Lung (tissue), 12 donors: ENCODE data around the gene UBXN11. TPM values are rescaled to one million over a fixed set of nuclear protein-coding genes. Genes with fewer than 3 reads are reported as not detected.

ENCODE experiments used
- ATAC-seq: fragments of 200-7000 bp; cut with Tn5 transposase; one replicate; pipeline ENCODE4 v1.9.1; 2020; ENCODE audit warnings: moderate number of reproducible peaks; ENCODE audit not compliant: insufficient read depth, low FRiP score
- DNase-seq, 3 donors: peaks; one replicate each; pipeline ENCODE4 v3.0.0-alpha.2; 2013 to 2017
- H3K27ac ChIP-seq, 2 donors: one replicate each; pipeline ENCODE4 v1.5.1; 2013; ENCODE audit warnings: mild to moderate bottlenecking in 2 of 2, moderate library complexity in 2 of 2, control low read depth in 1 of 2, inconsistent platforms in 1 of 2, low read depth in 1 of 2, low read length in 1 of 2
- H3K27me3 ChIP-seq, 3 donors: one replicate each; pipeline ENCODE4 v1.5.1; 2013; ENCODE audit warnings: low read length in 2 of 3; ENCODE audit not compliant: control insufficient read depth in 3 of 3, insufficient read depth in 3 of 3
- H3K36me3 ChIP-seq, 4 donors: one replicate each; pipeline ENCODE4 v1.5.1; 2013; ENCODE audit warnings: low read length in 4 of 4, mild to moderate bottlenecking in 1 of 4, moderate library complexity in 1 of 4; ENCODE audit not compliant: control insufficient read depth in 4 of 4, insufficient read depth in 4 of 4
- H3K4me1 ChIP-seq, 5 donors: one replicate each; pipeline ENCODE4 v1.5.1; 2013; ENCODE audit warnings: low read length in 5 of 5, mild to moderate bottlenecking in 2 of 5, moderate library complexity in 1 of 5; ENCODE audit not compliant: control insufficient read depth in 5 of 5, insufficient read depth in 5 of 5
- H3K4me3 ChIP-seq: one replicate; pipeline ENCODE4 v1.5.1; 2013; ENCODE audit warnings: mild to moderate bottlenecking, control low read depth, moderate library complexity
- H3K9ac ChIP-seq, 2 donors: one replicate each; pipeline ENCODE4 v1.5.1; 2013; ENCODE audit warnings: low read length in 2 of 2, control low read depth in 1 of 2; ENCODE audit not compliant: insufficient read depth in 1 of 2
- H3K9me3 ChIP-seq, 4 donors: one replicate each; pipeline ENCODE4 v1.5.1; 2013; ENCODE audit warnings: low read length in 3 of 4, mild to moderate bottlenecking in 1 of 4, moderate library complexity in 1 of 4; ENCODE audit not compliant: control insufficient read depth in 4 of 4, insufficient read depth in 3 of 4
- WGBS, 2 donors: extraction: QIAGEN DNeasy Blood & Tissue Kit; methylation state at CpG; one replicate each; pipeline ENCODE4 v1.1.7; 2013; 5-methylcytosine and 5-hydroxymethylcytosine counted together
- polyA plus RNA-seq, 2 donors: library from polyadenylated mRNA; stranded (reverse); fragments of 200-250 nt; gene quantifications; one replicate each; pipeline ENCODE4 v1.2.1, GENCODE V29; 2013
- total RNA-seq, 2 donors: library from RNA; depleted of rRNA in 1 of 2; stranded (reverse); fragments of >200 nt in 1 of 2; gene quantifications; one replicate each; pipeline ENCODE4 v1.2.1, GENCODE V29; 2014 to 2021
- TF ChIP-seq, protein P1 (sequence below): IDR thresholded peaks from 2 replicates; pipeline ENCODE4 v1.5.1; 2012; ENCODE audit warnings: mild to moderate bottlenecking; ENCODE audit errors: control extremely low read depth, extremely low read depth
- donor health status: control.
- donor health status: control.
- donor health status: Bipolar disorder and iron deficiency.
- donor health status: healthy.
- donor health status: DM: yes; HTN: yes; CAD: no.

The UBXN11 gene
- total and polyA plus RNA-seq, 4 donors = 20.1 to 82.1 (median 54.9) TPM

- no peaks in the 10 kb centered on the region for H3K27me3 ChIP-seq
- no peaks in the 10 kb centered on the region for H3K9me3 ChIP-seq
- H3K4me1 ChIP-seq = peaks cover 0 to 3% (median 0%) of the 10 kb centered on the region in 5 donors
- WGBS, 2 donors = 40 to 59% methylated on average over 11 of the region's 11 CpGs
- TF ChIP-seq, protein P1, sequence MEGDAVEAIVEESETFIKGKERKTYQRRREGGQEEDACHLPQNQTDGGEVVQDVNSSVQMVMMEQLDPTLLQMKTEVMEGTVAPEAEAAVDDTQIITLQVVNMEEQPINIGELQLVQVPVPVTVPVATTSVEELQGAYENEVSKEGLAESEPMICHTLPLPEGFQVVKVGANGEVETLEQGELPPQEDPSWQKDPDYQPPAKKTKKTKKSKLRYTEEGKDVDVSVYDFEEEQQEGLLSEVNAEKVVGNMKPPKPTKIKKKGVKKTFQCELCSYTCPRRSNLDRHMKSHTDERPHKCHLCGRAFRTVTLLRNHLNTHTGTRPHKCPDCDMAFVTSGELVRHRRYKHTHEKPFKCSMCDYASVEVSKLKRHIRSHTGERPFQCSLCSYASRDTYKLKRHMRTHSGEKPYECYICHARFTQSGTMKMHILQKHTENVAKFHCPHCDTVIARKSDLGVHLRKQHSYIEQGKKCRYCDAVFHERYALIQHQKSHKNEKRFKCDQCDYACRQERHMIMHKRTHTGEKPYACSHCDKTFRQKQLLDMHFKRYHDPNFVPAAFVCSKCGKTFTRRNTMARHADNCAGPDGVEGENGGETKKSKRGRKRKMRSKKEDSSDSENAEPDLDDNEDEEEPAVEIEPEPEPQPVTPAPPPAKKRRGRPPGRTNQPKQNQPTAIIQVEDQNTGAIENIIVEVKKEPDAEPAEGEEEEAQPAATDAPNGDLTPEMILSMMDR = no peak
- H3K27ac ChIP-seq = peak overlapping the region in 1 of 2 donors; percentile 91
- ATAC-seq (no peak), DNase-seq (no peak)
- H3K4me3 ChIP-seq = no peak overlapping the region
- peaks cover 0 to 5% (median 0%) of the 10 kb centered on the region in 4 donors for H3K36me3 ChIP-seq
- H3K9ac ChIP-seq = no peak overlapping the region
Measured at GRCh38 chr1:26290122-26290881, 16.1 kb downstream of the UBXN11 start.

GRCh38 chr1:26289158-26290059 lies 17.0 kb downstream of the UBXN11 start:
- Histone ChIP-seq H3K4me3 (no peak overlapping the region), H3K9me3 (no peaks in the 10 kb centered on the region), H3K27ac (peak overlapping the region in 1 of 2 donors; percentile 91), H3K36me3 (peaks cover 0 to 5% (median under 1%) of the 10 kb centered on the region in 4 donors), H3K27me3 (no peaks in the 10 kb centered on the region), H3K4me1 (peaks cover 0 to 9% (median 0%) of the 10 kb centered on the region in 5 donors), H3K9ac (no peak overlapping the region)
- TF ChIP-seq, protein P1 = no peak
- DNase-seq = no peak
- WGBS, 2 donors = 49 to 72% methylated on average over 21 of the region's 21 CpGs
- no peak for ATAC-seq

- Histone ChIP-seq H3K36me3 (peaks cover 0 to 7% (median 3%) of the 10 kb centered on the region in 4 donors), H3K4me1 (peaks cover 0 to 18% (median 0%) of the 10 kb centered on the region in 5 donors), H3K9me3 (no peaks in the 10 kb centered on the region), H3K27me3 (no peaks in the 10 kb centered on the region), H3K27ac (peak overlapping the region in 1 of 2 donors; percentile 91), H3K4me3 (no peak overlapping the region), H3K9ac (no peak overlapping the region)
- TF ChIP-seq, protein P1 = no peak
- DNase-seq (no peak), ATAC-seq (no peak)
- WGBS, 2 donors = 24 to 51% methylated on average over 5 of the region's 5 CpGs
Measured at GRCh38 chr1:26288311-26288941, 18.0 kb downstream of the UBXN11 start.
